Measurements from ENCODE around the gene SHISA5.
A peak's percentile ranks its signal among the peaks of the same experiment; 100 is the strongest.
"Not testable (repeated sequence)": the region's sequence is repeated elsewhere in the genome, so short reads cannot be mapped to it uniquely, and the experiment has no call there.

The SHISA5 gene

DNA sequence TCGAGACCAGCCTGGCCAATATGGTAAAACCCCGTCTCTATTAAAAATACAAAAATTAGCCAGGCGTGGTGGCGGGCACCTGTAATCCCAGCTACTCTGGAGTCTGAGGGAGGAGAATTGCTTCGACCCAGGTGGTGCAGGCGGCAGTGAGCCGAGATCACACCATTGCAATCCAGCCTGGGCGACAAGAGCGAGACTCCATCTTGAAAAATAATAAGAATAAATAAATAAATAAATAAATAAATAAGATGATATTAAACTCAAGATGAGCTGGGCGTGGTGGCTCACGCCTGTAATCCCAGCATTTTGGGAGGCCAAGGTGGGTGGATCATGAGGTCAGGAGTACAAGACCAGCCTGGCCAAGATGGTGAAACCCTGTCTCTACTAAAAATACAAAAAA, 23.1 kb downstream of the SHISA5 start:
- H3K27me3 ChIP-seq (ENCODE audit: insufficient read depth, poor library complexity, severe bottlenecking); DNase-seq (ENCODE audit: low read depth in 1 of 2, low spot score in 1 of 2); H3K4me3 ChIP-seq (replicated peaks; ENCODE audit: insufficient read depth, low read length); H3K27ac ChIP-seq (replicated peaks): not testable (repeated sequence)

DNA sequence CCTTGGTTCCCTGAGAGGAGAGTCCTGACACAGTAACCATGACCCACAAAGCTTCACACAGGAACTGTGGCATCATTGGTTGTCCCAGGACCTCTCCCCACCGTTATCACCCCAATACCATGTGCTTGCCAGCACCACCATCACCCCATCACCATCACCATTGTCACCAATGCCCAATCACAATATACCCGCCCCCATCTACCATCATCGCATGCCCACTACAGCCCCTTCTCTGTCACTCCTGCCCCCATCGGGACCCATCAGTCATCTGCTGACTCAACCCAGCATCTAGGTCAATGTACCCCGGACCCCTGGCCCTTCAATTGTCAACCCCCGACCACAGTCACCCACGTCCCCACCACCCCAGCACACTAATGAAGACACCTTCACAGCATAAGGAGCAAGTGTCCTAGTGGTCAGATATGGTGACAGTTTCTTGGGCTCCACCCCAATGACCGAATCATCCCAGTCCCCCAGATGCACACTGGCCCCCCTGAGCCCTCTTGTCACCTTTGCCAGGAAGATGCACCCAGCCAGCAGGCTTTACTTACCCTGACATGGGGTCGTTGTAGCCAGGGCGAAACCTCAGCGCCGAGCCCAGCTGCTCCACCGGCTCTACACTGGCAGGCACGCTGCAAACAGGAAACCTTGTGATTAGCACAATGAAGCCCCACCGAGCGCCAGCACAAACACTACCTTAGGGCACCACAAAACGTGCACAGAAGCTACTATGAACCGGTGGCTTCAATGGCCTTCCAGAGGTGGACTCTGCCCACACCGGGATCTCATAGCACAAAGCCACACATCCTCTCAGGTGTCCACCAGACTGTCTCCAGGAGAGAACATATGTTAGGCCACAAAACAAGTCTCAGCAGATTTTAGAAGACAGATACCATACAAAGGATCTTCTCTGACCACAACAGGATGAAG, 25.1 kb downstream of the SHISA5 start:
- Histone ChIP-seq H3K27me3 (ENCODE audit: insufficient read depth, poor library complexity, severe bottlenecking) (no peaks in the 10 kb centered on the region), H3K4me3 (replicated peaks; ENCODE audit: insufficient read depth, low read length) (no peak overlapping the region), H3K27ac (replicated peaks) (no peak overlapping the region)
- no peak for TF ChIP-seq REST (IDR thresholded peaks at IDR 0.05; ENCODE audit: insufficient replicate concordance, low read depth)
- no peak for TF ChIP-seq CTCF (IDR thresholded peaks at IDR 0.05; ENCODE audit: insufficient read depth, low read length)
- no peak for TF ChIP-seq POLR2AphosphoS5 (IDR thresholded peaks at IDR 0.05; ENCODE audit: low read depth)
- TF ChIP-seq GABPA (IDR thresholded peaks at IDR 0.05; ENCODE audit: low read depth), result no peak
- no peak for TF ChIP-seq SPI1 (IDR thresholded peaks at IDR 0.05; ENCODE audit: borderline replicate concordance, low read depth)
- peak in 1 of 2 experiments; percentile 43 for DNase-seq (ENCODE audit: low read depth in 1 of 2, low spot score in 1 of 2)

GRCh38 chr3:48477959-48478520, 25.9 kb downstream of the SHISA5 start:
- TF ChIP-seq CTCF (IDR thresholded peaks at IDR 0.05; ENCODE audit: insufficient read depth, low read length), result no peak
- TF ChIP-seq SPI1 (IDR thresholded peaks at IDR 0.05; ENCODE audit: borderline replicate concordance, low read depth), result no peak
- TF ChIP-seq REST (IDR thresholded peaks at IDR 0.05; ENCODE audit: insufficient replicate concordance, low read depth), result no peak
- no peak for TF ChIP-seq GABPA (IDR thresholded peaks at IDR 0.05; ENCODE audit: low read depth)
- TF ChIP-seq POLR2AphosphoS5 (IDR thresholded peaks at IDR 0.05; ENCODE audit: low read depth), result no peak

GRCh38 chr3:48476426-48477053, 27.4 kb downstream of the SHISA5 start:
- H3K27ac ChIP-seq (replicated peaks), result no peak overlapping the region
- no peaks in the 10 kb centered on the region for H3K27me3 ChIP-seq (ENCODE audit: insufficient read depth, poor library complexity, severe bottlenecking)
- no peak overlapping the region for H3K4me3 ChIP-seq (replicated peaks; ENCODE audit: insufficient read depth, low read length)
- TF ChIP-seq CTCF (IDR thresholded peaks at IDR 0.05; ENCODE audit: insufficient read depth, low read length) (no peak), SPI1 (IDR thresholded peaks at IDR 0.05; ENCODE audit: borderline replicate concordance, low read depth) (no peak), REST (IDR thresholded peaks at IDR 0.05; ENCODE audit: insufficient replicate concordance, low read depth) (no peak), GABPA (IDR thresholded peaks at IDR 0.05; ENCODE audit: low read depth) (no peak)
- DNase-seq (ENCODE audit: low read depth in 1 of 2, low spot score in 1 of 2), result no peak

More at GRCh38 chr3:48477959-48478520, 25.9 kb downstream of the SHISA5 start:
- no peaks in the 10 kb centered on the region for H3K27me3 ChIP-seq (ENCODE audit: insufficient read depth, poor library complexity, severe bottlenecking)
- DNase-seq (ENCODE audit: low read depth in 1 of 2, low spot score in 1 of 2), result no peak
- no peak overlapping the region for H3K27ac ChIP-seq (replicated peaks)
- no peak overlapping the region for H3K4me3 ChIP-seq (replicated peaks; ENCODE audit: insufficient read depth, low read length)
